Activated CD8-positive, alpha-beta memory T cell treated with anti-CD3 and anti-CD28 coated beads, Interleukin-2, amount 50 U/mL, for 1 hour (primary cell): ENCODE measurements around the gene PPP1R12A.
"Not testable (repeated sequence)": the region's sequence is repeated elsewhere in the genome, so short reads cannot be mapped to it uniquely, and the experiment has no call there.

Experiments used
- DNase-seq: peaks from one replicate; pipeline ENCODE4 v3.0.0-alpha.2; 2020; ENCODE audit errors: extremely low read depth

PPP1R12A gene

GRCh38 chr12:79841248-79841877, 93.5 kb downstream of the PPP1R12A start:
- no peak for DNase-seq

DNA sequence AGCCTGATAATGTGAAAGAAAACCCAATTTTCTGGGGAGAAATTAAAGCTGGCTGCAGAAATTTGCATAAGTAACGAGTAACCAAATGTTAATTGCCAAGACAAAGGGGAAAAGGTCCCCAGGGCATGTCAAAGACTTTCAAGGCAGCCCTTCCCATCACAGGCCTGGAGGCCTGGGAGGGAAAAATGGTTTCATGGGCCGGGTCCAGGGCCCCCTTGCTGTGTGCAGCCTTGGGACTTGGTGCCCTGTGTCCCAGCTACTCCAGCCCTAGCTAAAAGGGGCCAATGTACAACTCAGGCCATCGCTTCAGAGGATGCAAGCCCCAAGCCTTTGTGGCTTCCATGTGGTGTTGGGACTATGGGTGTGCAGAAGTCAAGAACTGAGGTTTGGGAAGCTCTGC, 96.5 kb downstream of the PPP1R12A start:
- no peak for DNase-seq

GRCh38 chr12:79837575-79837974, 97.3 kb downstream of the PPP1R12A start:
- DNase-seq, result no peak

DNA sequence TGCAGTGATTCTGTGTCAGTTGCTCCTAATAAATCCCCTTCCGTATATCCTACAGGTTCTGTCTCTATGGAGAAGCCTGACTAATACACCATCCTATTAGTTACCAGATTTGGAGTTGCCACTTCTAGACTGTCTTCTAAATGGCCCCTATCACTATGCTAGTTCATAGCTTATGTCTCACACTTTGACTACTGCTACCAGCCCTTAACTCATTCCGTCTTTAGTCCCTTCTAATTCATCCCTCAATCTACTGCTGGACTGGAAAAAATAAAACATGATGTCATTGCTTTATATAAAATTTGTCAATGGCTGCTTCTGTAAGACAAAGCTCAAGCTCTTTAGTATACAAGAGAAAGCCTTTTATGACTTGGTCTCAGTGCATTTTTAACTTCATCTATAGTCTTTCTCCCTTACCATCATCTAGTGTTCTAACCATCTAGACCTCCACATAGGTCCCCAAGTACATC, 99.5 kb downstream of the PPP1R12A start:
- no peak for DNase-seq

GRCh38 chr12:79834712-79835376, 100.1 kb downstream of the PPP1R12A start:
- no peak for DNase-seq

GRCh38 chr12:79830440-79830839, 104.5 kb downstream of the PPP1R12A start:
- no peak for DNase-seq

DNA sequence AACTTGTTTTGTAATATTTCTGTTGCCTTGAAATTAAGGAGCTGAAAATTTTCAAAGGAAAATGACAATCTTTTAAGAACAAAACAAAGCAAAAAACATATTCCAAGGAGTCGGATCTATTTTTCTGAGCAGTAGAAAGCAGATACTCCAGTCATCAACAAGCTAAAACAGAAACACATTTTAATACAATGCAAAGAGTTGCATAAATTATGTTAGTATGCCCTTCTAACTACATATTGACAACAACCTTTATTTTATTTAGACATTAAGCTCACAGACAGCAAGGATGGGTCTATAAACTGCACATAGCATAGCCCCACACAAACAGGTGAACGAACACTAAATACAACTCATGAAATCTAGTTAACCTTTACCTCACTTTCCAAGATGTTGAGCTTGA, 106.0 kb downstream of the PPP1R12A start:
- no peak for DNase-seq

DNA sequence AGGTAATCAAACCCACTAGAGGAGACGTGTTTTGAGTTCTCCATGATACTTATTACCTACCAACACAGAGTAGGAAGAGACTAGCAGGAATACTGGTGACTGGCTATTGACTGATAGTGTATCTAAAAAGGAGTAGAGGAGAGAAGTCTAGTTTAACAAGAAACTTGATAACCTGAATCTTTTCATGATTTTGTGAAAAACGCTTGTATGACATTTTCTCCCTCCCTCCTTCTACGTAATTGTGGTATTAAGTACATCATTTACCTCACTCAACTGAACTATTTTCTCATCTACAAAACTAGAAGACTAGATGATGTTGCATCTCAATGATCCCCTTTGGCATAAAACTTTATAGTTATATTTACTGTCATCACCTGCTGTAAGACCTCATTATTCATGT, 107.4 kb downstream of the PPP1R12A start:
- DNase-seq, result no peak

DNA sequence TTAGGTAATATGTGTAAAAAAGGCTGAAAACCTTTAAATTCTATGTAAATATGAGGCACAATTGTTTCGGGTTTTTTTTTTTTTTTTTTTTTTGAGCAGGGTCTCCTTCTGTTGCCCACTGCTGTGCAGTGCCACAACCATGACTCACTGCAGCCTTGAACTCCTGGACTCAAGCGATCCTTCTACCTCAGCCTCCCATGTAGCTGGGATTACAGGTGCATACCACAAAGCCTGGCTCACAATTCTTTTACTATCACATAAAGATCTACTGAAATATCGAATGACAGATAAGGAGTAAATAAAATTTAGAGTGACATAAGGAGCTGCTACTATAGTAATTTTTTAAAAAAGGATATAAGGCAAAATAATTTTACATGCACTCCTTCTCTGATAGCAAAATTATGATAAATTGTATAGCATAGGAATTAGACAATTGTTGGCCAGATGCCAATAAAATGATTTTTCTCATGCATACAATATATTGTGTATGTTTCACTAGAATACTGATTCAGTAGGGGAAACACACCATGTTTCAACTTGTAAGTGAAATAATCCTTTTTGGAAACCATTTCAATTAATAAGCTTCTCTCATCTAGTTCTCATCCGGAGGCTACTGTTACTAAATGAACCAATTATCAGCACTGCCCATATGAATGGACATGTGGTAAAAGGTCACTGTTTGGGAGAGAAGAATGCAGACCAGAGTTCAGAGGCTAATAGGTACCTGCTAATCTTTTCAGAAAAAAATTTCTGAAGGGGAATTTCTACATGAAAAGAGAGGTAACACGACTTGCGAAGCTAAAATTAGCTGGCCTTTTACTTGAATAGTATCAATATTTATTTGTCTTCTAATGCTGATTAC, 108.4 kb downstream of the PPP1R12A start:
- no peak for DNase-seq

DNA sequence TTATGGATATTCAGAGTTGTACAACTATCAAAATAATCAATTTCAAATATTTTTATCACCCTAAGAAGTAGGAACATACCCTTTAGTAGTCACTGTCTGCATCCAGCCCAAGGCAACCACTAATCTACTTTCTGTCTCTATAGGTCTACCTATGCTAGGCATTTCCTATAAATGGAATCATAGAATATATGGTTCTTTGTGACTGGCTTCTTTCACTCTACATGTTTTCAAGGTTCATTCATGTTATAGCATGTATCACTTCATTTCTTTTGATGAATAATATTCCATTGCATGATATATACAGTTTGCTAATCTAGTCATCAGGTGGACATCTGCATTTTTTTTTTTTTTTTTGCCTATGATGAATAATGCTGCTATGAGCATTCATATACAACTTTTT, 112.4 kb downstream of the PPP1R12A start:
- no peak for DNase-seq

DNA sequence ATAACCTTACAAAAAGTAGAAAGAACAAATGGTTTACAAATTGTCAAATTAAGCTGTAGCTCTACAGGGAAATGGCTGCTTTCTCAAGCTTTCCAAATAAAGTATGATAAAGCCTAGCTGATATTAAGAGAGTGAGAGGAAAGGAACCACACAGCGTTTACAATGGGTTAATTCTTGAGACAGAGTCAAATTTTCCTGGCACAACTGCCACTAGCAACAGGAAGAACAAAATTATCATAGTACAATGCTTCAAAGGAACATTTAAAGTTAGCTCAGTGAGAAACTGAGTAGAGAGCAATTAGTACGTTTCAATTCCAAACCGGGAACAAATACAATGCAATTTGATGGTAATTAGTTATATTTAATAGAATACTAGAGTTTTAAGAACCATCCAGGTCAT, 116.0 kb downstream of the PPP1R12A start:
- no peak for DNase-seq

GRCh38 chr12:79784366-79785065, 150.4 kb downstream of the PPP1R12A start:
- not testable (repeated sequence) for DNase-seq

DNA sequence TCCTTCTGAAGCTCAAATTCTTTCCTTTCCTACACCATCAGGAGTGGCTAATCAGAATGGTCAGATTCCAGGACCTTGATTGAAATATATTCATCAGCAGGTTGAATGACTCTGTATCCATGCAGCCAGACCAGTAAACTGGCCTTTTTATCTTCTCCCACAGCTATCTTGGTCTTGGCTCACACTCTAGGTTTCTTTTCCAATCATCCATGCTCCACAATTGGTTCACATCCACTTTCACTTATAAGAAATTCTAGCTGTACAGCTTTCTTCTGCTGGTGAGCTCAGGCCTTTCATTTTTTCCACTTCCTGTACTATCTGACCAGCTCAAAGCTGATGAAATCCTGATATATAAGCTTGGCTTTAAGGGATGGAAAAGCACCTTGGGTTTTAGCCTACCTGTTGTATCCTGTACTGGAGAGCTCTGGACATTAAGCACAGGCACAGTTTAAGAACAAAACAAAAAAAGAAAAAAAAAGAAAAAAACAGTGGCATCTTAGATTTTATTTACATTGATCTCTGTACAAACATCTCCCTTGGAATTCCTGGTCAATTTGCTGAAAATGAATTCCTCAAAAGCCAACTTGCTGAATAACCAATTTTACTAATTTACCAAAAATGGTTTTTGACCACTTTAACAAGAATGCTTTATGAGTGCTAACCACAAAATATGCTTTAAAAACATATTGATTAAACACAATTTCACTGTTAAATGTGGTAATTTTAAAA, 152.6 kb downstream of the PPP1R12A start:
- no peak for DNase-seq

DNA sequence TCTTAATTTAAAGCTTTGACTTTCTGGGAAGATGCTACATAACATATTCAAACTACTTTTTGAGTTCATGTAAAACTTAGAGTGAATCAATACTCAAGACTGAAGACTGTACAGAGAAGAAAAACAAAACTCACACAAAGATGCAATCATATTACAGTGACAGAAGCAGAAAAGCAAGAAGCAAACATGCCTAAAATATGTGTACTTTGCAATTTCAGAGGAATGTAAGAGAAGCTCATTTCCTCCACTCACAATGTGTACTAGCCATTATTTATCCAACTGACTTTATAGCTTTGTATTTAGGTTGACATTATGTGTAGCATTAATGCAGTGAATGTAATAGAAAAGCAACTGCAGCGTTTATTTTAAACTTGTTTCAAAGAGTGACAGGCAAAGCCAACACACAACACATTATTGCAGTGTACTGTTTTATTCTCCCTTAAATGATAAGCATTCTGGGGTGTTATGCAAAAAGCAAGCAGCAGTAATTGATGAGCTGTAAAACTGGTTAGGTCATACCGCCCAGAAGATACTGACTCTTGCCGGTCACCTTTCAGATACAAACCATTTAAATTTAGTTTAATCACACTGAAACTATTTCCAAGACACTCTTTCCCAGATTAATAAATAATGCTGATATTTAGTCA, 156.0 kb downstream of the PPP1R12A start:
- DNase-seq, result no peak

DNA sequence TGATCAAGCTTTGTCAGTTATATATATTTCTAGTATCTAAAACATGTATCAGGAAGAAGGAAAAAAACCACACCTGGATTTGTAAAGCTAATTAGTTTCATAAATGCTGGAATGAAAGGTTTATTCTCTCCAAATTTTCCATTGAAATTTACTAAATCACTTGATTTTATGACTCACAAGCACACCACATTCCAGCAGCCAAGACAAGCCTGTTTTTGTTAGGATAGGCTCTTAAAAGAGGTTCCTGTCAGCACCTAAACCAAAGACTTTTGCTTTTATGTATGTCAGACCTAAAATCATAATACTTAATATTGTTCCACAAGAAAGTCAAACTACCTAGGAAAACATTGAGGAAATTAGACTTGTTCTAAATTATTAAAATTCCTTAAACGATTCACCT, 158.8 kb downstream of the PPP1R12A start:
- no peak for DNase-seq

DNA sequence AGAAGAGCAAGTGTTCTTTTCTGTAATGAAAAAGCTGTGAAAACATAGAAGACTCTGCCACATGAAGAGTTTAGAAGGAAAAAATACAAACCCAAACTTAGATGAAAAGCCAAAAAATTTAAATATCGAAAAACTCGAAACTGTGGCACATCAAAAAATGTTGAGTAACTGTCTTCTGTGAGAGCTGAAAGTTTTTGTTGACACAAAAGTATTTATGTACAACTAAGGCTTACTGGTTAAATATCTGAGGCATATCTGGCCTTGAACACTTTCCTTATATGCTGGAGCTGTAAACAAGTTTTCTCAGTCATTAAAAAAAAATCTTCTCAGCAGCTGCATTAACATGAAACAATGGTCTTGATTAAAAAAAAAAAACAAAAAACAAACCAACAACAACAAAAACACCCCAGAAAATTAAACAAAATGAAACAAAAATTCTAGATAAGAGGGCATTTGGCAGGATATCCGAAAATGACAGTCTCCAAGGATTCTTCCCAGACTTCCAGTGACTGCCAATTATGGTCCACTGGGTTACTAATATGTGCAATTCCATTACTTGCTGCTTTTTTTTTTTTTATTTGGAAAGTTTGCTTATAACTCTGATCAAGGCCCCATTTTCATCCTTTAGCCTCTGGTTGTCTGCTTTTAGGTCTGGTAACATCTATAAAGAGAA, 159.4 kb downstream of the PPP1R12A start:
- no peak for DNase-seq

DNA sequence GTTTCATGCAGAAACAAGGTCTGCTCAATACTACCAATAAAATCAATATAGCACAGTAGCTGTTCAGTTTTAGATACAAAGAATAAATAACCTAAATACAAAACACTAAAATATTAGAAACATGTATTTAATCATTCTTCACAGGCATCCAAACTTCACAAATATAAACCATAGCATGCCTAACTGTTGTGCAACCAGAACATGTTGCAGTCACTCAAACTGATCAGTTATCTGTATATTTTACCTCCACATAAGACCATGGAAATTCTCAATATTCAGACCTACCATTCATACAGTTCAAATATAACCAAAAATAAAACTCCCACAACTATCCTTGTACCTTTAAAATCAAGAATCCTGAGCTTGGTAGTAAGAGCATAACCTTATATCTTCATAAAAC, 161.0 kb downstream of the PPP1R12A start:
- no peak for DNase-seq

GRCh38 chr12:79769860-79770485, 164.9 kb downstream of the PPP1R12A start:
- no peak for DNase-seq

DNA sequence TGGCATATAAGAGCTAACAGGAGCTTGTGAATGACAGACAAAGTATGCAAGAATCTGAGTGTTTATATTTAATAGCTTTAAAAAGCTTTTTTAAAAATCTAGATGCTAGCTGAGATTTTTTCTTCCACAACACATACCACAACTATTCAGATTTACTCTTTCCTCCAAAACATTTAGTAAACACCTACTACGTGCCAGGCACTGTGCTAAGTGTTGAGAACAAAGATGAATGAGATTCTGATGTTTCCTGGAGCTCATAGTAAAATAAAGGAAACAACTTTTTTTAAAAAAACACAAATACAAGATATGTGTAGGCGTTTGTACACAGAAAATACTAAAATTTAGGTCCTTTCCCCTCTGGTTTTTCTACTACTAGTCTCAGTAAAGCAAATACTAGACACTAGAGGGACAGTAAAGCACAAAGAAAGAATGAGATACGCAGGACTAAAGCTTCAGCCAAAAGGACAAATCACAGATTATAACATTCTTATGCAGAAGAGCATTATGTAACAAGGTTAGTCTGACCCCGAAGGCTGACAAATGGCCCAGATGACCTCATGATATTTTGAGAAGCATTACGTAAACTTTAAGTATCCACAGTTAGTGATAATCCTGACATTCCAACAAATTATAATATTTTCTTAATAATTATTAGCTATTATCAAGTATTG, 165.6 kb downstream of the PPP1R12A start:
- DNase-seq, result no peak
